Kidney tubule cell (primary cell): ENCODE results near the gene EPHA3.

Experiments used
- DNase-seq: peaks from one replicate; pipeline ENCODE4 v3.0.0-alpha.2; 2018; ENCODE audit warnings: low spot score

Gene EPHA3

DNA sequence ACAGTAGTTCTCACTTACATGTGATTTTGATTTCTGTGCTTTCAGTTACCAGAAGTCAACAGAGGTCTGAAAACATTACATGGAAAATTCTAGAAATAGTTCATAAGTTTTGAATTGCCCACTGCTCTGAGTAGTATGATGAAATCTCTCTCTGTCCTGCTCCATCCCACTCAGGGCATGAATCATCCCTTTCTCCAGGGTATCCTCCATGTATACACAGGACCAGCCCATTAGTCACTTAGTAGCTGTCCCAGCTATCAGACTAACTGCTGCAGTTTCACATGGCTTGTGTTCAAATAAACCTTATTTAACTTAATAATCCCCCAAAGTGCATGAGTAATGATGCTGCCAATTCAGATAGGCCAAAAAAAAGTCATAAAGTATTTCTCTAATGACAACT lies 38.6 kb downstream of the EPHA3 start:
- peak; percentile 64 for DNase-seq

- DNase-seq, result no peak
These were observed 47.0 kb downstream of the EPHA3 start for GRCh38 chr3:89154416-89154815.

DNA sequence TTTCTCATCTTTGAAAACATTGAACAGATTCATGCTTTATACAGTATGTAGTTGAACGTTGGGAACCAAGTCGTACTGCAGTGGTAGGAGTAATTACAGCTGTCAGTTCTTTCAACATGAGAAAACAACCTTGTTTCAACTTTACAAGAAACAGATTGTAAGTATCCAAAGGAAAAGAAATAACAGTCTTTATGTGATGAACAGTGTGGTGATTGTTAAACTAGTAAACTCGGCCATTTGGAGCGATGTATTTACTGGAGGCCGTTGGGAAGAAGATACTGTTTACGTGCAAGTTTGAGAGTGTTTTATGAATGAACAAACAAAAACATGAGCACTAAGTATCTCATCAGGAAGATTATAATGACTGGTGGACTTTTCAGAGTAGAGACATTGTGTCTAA lies 48.4 kb downstream of the EPHA3 start:
- DNase-seq, result no peak

- DNase-seq, result no peak
These were observed 50.2 kb downstream of the EPHA3 start for GRCh38 chr3:89157575-89157974.

DNA sequence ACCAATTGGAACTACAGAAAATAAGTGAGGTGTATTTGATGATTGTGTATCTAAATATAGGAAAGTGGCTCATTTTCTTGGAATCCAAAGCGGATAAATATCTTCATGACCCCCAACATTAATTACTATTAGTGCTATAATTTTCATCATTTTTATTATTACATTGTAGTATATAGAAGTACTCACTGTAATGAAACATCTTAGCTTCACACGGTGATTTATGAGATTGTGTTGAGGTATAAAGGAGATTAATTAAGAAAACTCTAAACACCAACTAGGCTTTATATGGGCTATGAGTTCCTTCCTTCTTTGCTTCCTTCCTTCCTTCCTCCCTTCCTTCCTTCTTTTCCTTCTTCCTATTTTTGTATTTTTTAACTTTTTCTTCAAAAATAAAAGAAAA lies 52.2 kb downstream of the EPHA3 start:
- DNase-seq, result no peak

GRCh38 chr3:89164774-89165173 lies 57.4 kb downstream of the EPHA3 start:
- no peak for DNase-seq

DNA sequence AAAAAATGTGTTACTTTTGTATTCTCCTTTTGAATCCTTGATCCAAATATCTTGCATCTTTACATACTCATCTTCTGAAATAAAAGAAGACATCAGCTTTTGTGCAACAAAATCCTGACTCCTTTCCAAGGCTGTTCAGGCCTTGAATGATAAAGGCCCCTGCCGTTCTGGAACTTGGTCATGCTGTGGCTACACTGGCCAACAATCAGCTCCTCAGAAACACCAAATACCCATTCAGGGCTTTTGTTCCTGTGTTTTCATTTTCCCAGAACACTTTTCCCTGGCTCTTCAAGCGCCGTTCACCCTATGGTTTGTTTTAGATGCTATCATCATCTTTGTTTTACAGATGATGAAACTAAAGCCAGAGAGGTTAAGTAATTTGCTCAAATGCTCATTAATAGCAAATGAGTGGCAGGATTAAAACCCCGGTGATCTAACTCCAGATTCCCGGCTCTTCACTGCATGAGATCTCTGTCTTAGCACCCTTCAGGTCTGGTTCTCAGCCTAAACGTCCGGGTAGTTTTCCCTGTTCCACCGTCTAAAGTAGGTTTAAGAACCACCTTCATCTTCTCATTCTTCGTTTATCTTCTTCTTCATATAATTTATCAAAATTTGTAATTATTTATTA lies 58.3 kb downstream of the EPHA3 start:
- no peak for DNase-seq

DNA sequence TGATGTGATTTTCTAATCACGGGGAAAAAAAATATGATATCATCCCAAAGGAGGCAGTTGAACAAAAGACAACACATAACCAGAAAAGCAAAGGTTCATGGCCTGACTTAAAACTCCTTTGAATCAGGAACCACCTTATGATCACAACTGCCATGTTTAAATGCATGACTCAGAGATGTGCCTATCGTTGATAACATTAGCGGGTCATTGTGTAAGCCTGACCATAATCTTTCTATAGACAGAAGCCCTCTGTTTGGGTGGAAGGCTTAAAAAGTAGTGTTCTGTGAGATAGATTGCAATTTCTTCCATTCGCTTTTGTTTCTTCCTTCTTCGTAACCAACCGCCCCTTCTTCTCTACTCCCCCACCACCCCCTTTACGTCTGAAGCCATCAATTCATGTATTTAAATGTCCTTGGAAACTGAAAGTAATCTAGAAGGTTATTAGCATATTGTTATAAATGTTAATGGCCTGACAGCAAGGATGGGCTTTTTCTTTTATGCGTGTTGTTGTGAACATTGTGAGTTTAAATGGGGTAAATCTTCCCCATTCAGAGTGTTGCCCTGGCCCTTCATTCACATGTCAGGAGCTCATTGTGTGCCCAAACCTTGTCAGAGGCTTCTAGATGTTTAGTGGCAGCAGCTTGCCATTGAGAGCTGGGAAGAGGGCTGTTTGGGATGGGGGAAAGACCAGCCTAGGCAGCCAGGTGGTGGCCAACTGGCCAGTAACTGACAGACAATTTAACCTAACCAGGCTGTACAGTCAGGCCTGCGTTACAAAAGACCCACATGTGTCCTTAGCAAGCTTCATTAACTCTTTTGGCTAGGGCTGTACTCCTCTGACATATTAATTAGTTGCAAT lies 64.5 kb downstream of the EPHA3 start:
- DNase-seq, result no peak

DNA sequence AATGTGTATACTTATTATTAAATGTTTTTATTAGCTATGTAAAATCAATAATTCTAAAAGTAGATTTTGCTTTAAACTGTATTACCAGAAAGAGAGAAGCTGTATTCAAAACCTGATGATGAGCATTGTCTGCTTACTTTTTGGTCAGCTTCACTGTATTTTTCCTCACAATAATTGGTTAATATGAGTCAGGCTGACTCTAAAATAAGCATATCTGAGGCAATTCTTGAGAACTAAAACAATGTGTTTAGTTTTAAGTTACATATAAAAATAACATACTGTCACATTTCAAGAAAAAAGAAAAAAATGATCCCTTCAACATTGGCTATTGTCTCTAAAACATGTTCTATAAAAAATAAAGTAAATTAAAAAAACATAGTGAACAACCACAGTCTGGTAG lies 66.1 kb downstream of the EPHA3 start:
- DNase-seq, result no peak

- no peak for DNase-seq
These were observed 72.1 kb downstream of the EPHA3 start for GRCh38 chr3:89179355-89180001.

- no peak for DNase-seq
These were observed 72.9 kb downstream of the EPHA3 start for GRCh38 chr3:89180334-89180733.

DNA sequence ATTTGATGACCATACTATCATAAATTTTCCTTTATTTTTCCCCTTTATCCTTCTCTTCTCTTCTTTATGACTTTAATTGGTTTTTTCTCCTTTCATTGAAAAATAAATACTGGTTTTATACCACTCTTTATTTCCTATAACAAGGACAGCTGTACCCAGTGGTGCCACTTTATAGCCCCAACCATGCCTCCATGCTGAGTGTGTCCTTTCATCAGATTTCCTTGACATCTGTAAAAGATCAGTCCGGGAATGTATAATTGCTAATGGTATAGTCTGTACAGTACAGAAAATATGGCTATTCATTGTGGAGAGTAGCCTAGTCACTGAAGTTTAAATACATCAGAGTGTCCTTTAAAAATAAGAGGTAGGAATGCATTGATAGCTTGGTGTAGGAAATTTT lies 74.6 kb downstream of the EPHA3 start:
- DNase-seq, result no peak

- no peak for DNase-seq
These were observed 77.0 kb downstream of the EPHA3 start for GRCh38 chr3:89184151-89184995.

- DNase-seq, result no peak
These were observed 79.0 kb downstream of the EPHA3 start for GRCh38 chr3:89186456-89186855.

DNA sequence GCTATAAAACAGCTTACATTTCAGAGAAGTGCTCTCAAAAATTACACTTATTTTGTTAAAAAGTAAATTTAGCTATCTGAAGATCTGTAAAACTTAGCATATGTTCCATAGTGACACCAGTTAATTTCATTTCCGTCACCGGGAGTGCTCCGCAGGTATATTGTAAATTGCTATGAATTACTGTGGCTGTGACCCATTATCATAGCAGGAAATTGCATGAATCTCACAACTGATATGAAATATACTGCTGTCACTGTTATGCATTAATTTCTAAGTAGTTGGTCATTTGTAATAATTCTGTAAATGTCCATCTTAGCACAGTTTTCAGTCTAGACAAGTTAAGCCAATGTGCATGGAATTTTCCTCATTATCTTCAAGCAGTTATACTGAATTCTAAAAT lies 91.2 kb downstream of the EPHA3 start:
- no peak for DNase-seq

DNA sequence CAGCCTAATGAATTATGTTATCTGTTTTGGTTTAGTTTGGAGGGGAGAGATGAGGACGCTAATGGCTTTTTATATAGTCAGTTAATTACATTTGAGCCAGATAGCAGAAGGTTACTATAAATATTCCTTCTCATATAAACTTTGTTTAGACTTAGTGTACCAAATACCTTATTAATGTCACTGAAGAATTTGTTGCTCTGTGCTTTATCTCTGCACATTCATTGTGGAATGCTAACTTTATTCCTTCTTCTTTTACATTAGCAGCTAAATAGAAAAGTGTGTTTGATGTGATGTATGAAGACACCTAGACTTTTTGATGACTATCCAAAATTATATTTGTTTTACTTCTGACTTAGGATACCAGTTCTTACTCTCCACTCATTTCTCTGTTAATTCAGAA lies 105.2 kb downstream of the EPHA3 start:
- DNase-seq, result no peak

DNA sequence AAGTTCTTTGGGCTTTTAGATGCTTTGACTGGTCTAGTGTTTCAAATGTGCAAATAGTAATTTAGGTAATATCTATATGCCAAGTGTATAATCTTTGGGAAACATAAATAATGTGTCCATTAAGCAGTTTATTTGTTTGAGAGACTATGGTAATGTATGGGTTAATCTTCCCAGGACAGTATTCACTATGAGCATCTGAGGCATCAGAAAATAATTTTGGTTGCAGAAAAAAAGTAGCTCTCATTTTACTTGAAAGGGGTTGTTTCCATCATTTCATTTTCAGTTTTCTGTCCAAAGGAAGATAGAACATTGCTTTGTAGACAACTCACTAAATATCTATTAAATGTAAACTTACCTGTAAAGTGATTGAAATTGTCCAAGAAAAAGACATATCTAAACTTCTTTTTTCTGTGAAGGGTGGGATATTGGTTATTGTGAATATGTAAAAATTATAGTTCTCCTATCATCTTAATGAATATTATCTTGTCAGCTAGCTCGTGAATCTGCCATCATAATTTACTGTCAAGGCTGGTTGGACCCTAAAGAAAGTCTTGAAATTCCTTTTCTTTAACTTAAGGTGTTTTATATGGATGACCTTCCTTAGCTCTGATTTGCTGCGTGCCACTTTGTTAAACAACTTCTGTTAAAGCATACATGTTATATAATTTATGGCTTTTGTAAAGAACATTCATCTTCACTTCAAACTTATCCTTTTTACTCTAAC lies 108.8 kb downstream of the EPHA3 start:
- DNase-seq, result no peak

- no peak for DNase-seq
These were observed 109.8 kb downstream of the EPHA3 start for GRCh38 chr3:89217148-89217685.

- DNase-seq, result no peak
These were observed 114.5 kb downstream of the EPHA3 start for GRCh38 chr3:89221924-89222323.

- no peak for DNase-seq
These were observed 115.8 kb downstream of the EPHA3 start for GRCh38 chr3:89223188-89223587.

DNA sequence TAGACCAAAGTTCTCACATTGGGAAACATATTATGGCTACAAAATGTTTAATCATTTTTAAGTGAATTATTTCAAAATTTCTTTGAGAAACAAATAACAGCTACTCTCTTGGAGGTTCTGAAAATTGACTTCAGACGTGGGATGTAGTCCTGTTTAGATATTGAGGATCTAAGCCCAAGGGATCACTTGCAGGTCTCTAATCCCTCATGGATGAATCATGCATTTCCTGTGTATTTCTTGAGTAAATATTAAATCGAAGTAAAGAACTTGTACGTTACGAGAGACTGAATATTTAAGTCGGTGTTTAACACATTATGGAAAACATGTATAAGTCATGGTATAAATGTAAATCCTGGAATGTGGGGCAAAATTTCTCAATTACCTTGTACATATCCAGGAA lies 119.8 kb downstream of the EPHA3 start:
- DNase-seq, result no peak
